Effector memory CD4-positive, alpha-beta T cell (primary cell): Measurements from ENCODE around the gene CNPY1.

Source experiments
- DNase-seq, 3 donors: peaks; one replicate each; pipeline ENCODE4 v3.0.0-alpha.2; 2020
- H3K27ac ChIP-seq: 2 replicates; pipeline ENCODE4 v1.7.0; 2013; ENCODE audit warnings: mild to moderate bottlenecking, low read length, moderate library complexity; ENCODE audit not compliant: insufficient read depth, poor library complexity, severe bottlenecking
- H3K27me3 ChIP-seq: replicated peaks from 2 replicates; pipeline ENCODE4 v1.7.0; 2013; ENCODE audit warnings: mild to moderate bottlenecking, low read length; ENCODE audit not compliant: insufficient read depth, control insufficient read depth, poor library complexity, severe bottlenecking
- H3K36me3 ChIP-seq: 2 replicates; pipeline ENCODE4 v1.7.0; 2013; ENCODE audit warnings: mild to moderate bottlenecking, low read length, moderate library complexity; ENCODE audit not compliant: control insufficient read depth, insufficient read depth
- H3K4me1 ChIP-seq: 2 replicates; pipeline ENCODE4 v1.7.0; 2013; ENCODE audit warnings: low read length, mild to moderate bottlenecking; ENCODE audit not compliant: control insufficient read depth, insufficient read depth, poor library complexity, severe bottlenecking
- H3K4me3 ChIP-seq: 2 replicates; pipeline ENCODE4 v1.7.0; 2013; ENCODE audit warnings: low read length, low read depth, mild to moderate bottlenecking; ENCODE audit not compliant: insufficient read depth, poor library complexity, severe bottlenecking
- H3K9me3 ChIP-seq: 2 replicates; pipeline ENCODE4 v1.7.0; 2013; ENCODE audit warnings: mild to moderate bottlenecking, low read length, moderate library complexity; ENCODE audit not compliant: control insufficient read depth

Gene CNPY1

DNA sequence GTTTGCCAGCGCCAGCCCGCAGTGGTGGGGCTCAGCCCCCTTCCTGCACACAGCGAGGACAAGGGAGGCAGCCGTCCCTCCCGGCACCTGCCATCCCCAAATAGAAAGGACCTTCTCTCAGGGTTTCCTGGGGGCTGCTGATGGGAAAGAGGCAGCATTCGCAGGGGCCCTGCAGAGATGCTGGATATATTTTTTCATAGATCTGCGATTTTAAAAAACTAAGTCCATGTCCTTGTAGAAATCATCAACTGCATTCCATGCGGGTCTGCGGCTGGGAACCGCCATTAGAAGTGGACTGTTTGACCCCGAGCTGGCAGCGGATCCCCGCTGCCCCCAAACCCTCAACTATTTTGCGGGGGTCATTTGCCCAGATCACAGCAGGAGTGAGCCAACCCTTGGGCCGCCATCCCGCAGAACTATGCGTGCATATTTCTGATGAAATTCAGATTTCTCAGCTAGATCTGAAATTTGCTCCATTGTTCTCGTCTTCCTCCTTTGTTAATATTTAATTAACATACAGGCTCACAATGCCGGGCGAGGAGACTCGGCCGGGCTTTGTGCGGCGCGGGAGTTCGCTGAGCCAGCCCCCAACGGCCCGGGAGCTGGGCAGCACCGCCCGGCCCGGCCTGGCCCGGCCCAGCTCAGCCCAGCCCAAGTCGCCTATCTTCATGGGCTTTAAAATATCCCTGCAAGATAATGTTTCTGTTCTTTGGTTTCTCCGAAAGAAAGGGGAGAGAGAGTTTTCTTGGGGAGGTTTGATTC, 86.5 kb downstream of the CNPY1 start:
- Histone ChIP-seq H3K4me1 (peaks cover 12% of the 10 kb centered on the region), H3K36me3 (no peaks in the 10 kb centered on the region), H3K4me3 (no peak overlapping the region), H3K27me3 (peaks cover 74% of the 10 kb centered on the region), H3K27ac (no peak overlapping the region), H3K9me3 (no peaks in the 10 kb centered on the region)
- no peak for DNase-seq

DNA sequence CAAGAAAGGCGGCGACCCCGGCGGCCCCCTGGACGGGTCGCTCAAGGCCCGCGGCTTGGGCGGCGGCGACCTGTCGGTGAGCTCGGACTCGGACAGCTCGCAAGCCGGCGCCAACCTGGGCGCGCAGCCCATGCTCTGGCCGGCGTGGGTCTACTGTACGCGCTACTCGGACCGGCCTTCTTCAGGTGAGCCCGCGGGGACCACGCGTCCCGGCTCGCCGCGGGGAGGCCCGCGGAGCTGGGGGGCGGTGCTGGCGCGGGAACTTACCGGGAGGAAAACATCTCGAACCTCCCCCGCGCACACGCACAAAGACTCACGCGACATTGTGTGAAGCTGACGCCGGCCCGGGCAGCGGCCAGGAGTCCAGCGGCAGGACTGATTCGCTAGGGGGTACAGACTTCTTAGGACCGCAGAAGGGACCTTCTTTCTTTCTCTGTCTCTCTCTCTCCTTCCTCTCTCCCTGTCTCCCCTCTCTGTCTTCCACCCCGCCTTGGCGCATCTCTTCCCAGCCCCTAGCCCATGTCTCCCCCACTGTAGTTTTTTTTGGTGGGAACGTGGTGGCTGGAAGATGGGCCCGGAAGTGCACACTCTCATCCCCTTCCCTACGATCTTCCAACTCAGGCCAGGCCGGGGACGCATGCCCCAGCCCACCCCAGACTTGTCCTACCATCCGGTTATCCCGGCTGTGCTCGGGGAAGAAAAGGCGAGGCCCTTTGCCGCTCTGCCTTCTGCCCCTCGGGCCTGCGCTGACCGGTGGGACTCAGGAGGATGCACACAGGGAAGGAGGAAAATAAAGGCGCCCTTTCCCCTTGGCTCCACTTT, 87.3 kb downstream of the CNPY1 start:
- DNase-seq = no peak
- Histone ChIP-seq H3K4me1 (peaks cover 15% of the 10 kb centered on the region), H3K36me3 (no peaks in the 10 kb centered on the region), H3K27me3 (peaks cover 78% of the 10 kb centered on the region), H3K4me3 (no peak overlapping the region), H3K9me3 (no peaks in the 10 kb centered on the region), H3K27ac (no peak overlapping the region)

DNA sequence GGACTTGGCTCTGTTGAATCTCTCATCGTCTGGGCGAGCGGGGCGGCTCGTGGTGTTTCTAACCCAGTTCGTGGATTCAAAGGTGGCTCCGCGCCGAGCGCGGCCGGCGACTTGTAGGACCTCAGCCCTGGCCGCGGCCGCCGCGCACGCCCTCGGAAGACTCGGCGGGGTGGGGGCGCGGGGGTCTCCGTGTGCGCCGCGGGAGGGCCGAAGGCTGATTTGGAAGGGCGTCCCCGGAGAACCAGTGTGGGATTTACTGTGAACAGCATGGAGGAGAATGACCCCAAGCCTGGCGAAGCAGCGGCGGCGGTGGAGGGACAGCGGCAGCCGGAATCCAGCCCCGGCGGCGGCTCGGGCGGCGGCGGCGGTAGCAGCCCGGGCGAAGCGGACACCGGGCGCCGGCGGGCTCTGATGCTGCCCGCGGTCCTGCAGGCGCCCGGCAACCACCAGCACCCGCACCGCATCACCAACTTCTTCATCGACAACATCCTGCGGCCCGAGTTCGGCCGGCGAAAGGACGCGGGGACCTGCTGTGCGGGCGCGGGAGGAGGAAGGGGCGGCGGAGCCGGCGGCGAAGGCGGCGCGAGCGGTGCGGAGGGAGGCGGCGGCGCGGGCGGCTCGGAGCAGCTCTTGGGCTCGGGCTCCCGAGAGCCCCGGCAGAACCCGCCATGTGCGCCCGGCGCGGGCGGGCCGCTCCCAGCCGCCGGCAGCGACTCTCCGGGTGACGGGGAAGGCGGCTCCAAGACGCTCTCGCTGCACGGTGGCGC, 88.1 kb downstream of the CNPY1 start, which contains the start of gene EN2:
Gene EN2, plus strand, starts transcription at position 19 of the 767 bp plus-strand sequence. Its CDS starts 249 bp downstream, at position 268.
- Histone ChIP-seq H3K4me3 (peak within 1 kb of the TSS; percentile 49), H3K9me3 (no peaks in the 10 kb centered on the region), H3K36me3 (no peaks in the 10 kb centered on the region), H3K4me1 (peaks cover 18% of the 10 kb centered on the region), H3K27ac (no peak within 1 kb of the TSS), H3K27me3 (peaks cover 78% of the 10 kb centered on the region)
- DNase-seq = no peak

DNA sequence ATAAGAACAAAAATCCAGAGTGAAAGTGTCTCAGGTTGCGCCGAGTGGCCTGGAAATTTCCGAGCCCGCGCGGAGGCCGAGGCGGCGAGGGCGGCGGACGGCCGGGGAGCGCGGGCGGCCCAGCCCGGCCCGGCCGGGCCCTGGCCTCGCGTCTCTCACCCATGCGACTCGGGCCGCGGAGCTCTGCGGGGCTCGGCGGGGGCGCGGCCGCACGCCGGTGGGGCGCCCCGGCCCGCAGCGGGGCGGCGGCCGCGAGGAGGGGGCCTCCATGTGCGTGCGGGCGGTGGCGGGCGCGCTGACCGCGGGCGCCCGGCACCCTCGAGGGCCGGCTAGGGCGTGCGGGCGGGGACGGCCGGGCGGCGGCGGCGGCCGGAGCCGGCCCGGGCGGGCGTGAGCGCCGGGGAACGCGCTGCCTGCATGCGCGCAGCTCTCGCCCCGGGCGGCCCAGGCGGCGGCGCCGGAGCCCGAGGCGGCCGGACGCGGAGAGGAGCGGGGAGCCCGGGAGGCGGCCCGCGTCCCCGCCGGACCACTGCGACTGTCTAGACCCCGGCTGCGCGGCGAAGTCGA, 88.7 kb downstream of the CNPY1 start:
- peaks cover 18% of the 10 kb centered on the region for H3K4me1 ChIP-seq

DNA sequence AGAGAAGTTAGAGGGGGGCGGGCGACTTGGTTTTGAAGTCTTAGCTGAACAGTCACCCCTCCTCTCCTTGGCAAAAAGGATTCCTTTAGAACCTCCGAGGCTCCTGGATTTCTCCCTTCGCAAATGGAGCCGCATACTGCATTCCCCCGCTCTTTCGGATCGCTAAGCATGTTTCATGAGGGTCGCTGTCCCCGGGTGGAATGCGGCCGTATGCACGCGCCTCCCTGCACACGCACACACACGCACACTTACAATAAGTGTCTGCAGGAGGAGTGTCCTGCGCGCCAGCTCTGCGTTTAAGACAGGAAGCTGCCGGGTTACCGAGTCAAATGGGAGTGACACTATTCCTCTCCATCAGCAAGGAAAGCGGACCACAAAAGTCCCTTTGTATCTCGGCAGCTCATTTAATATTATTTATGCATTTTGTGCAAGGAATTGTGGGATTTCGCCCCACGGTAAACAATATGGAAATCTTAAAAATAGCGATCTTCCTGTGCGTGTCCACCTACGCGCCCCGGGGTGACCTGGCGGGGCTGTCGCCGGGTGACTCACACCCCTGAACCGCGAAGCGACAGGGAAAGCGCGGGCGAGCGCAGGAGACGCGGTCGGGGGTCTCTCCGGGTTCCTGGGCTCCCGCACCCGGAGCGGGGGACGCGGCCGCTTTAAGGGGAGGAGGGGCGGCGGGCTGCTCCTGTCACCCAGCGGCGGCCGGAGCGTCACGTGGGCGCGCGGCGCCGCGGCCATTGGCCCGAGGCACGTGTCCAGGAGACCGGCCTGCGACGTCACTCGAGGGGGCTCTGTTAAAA, 89.4 kb downstream of the CNPY1 start:
- no peaks in the 10 kb centered on the region for H3K36me3 ChIP-seq
- H3K4me1 ChIP-seq = peaks cover 18% of the 10 kb centered on the region
- H3K9me3 ChIP-seq = no peaks in the 10 kb centered on the region
- no peak for DNase-seq
- H3K27me3 ChIP-seq = peaks cover 73% of the 10 kb centered on the region
- peak overlapping the region; percentile 49 for H3K4me3 ChIP-seq
- H3K27ac ChIP-seq = no peak overlapping the region

More for the DNA sequence above, 88.7 kb downstream of the CNPY1 start:
- no peak overlapping the region for H3K27ac ChIP-seq
- no peaks in the 10 kb centered on the region for H3K36me3 ChIP-seq
- no peaks in the 10 kb centered on the region for H3K9me3 ChIP-seq
- H3K27me3 ChIP-seq = peaks cover 80% of the 10 kb centered on the region
- DNase-seq = no peak
- H3K4me3 ChIP-seq = peak overlapping the region; percentile 49

DNA sequence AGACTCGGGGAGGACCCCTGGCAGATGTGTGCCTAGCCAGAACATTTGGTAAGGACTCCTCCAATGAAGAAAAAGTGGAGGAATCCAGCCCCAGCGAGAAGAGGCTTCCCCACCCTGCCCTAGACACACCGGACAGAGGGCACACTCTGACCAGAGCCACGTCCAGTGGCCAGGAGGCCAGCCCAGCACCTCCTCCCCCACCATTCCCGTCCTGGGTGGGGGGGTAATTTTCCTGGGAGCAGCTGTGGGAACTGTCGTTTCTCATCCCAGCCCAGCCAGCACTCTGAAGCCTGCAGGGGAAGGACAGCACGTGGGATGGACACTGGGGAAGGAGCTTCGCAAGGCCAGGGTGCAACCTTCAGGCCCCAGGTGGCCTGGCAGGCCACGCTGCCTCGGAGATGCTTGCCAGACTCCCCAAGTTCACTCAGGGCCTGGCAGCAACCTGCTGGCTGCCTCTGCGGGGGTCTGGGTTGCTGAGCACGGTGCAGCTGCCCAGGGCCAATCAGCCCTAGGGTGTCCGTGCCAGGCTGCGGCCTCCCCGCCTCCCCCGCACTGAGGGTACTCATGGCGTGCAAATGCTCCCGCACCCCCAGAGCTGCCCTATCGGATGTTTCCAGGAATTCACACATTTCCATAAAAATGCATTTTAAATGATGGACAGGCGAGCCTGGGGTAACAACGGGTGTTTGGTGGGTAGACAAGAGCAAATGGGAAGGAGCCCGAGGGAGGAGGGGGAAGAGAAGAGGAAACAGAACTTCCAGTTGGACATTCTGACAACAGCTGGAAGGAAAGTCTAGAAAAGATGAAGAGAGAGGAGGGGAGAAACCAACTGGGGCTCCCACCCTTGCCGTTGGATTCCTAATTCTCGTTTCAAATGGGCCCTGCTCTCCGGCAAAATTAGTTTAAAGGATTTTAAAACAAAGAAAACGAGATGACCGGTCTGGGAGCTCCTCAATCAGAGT, 90.3 kb downstream of the CNPY1 start:
- H3K4me3 ChIP-seq = no peak overlapping the region
- H3K4me1 ChIP-seq = peaks cover 18% of the 10 kb centered on the region
- H3K27ac ChIP-seq = no peak overlapping the region
- H3K27me3 ChIP-seq = peaks cover 70% of the 10 kb centered on the region
- no peak for DNase-seq
- H3K9me3 ChIP-seq = no peaks in the 10 kb centered on the region
- H3K36me3 ChIP-seq = no peaks in the 10 kb centered on the region

DNA sequence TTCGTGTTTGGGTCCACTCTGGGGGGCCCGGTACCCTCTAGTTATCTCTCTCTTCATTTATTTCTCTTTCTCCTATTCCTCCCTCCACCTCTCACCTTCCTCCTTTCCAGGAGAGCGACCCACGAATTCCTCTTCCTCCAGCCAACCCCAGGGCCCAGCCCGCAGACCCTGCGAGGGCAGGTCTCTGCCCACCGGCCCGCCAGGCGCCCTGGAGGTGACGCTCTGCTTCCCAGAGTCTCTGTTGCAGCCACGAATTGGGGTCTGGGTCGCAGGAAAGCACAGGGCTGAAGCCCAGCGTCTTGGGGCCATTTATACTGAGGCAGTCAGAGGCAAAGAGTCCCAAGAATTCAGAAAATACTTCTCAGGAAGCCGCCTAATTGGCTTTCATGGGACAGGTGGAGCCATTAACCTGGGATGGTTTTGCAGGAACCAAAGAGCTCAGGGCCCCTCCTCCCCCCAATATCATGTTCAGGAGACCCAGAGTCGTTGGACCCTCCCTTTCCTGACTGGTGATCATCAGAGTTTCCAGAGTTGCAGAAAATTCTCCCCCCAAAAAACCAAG, 91.1 kb downstream of the CNPY1 start:
- no peak for DNase-seq
- Histone ChIP-seq H3K9me3 (no peaks in the 10 kb centered on the region), H3K36me3 (no peaks in the 10 kb centered on the region), H3K4me3 (no peak overlapping the region), H3K27ac (no peak overlapping the region), H3K27me3 (peaks cover 73% of the 10 kb centered on the region), H3K4me1 (peaks cover 18% of the 10 kb centered on the region)
